G401.6 (cell line): ENCODE results near the gene EVI5.
"Not testable (repeated sequence)": the region's sequence is repeated elsewhere in the genome, so short reads cannot be mapped to it uniquely, and the experiment has no call there.

Experiments used
- FAIRE-seq: peaks from 2 replicates; lab custom pipeline; 2012; peaks lifted over from hg19 to GRCh38; lab: Jason Lieb, UNC

The EVI5 gene

DNA sequence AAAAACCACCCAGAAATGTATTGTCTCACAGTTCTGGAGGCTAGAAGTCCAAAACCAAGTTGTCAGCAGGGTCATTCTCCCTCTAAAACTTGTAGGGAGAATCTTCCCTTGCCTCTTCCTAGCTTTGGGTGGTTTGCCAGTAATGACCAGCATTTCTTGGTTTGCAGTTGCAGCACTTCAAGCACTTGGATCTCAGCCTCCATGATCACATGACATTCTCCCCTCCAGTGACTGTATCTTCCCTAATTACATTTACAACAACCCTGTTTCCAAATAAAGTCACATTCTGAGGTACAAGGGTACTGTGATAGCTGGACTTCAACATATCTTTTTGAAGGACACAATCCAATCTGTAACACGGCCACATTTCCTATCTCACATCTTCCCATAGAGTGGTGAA, 37.2 kb downstream of the EVI5 start:
- no peak for FAIRE-seq

DNA sequence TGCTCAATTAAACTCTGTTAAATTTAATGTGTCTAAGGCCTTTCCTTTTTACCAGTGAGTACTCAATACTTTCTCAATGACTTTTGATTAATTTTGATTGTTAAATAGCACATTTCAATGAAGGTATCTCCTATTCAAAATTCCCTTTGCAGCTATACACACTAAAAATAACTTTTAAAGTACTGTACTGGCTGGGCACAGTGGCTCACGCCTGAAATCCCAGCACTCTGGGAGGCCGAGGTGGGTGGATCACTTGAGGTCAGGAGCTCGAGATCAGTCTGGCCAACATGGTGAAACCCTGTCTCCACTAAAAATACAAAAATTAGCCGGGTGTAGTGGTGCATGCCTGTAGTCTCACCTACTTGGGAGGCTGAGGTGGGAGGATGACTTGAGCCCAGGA, 38.7 kb downstream of the EVI5 start:
- not testable (repeated sequence) for FAIRE-seq

DNA sequence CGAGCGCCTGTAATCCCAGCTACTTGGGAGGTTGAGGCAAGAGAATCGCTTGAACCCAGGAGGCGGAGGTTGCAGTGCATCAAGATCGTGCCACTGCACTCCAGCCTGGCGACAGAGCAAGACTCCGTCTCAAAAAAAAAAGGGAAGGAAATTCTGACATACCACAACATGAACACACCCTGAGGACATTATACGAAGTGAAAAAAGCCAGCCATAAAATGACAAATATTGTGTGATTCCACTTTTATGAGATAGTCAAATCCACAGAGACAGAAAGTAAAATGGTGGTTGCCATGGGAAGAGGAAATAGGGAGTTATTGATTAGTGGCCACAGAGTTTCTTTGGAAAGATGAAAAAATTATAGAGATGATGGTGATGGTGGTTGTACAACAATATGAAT, 41.7 kb downstream of the EVI5 start:
- FAIRE-seq = no peak

DNA sequence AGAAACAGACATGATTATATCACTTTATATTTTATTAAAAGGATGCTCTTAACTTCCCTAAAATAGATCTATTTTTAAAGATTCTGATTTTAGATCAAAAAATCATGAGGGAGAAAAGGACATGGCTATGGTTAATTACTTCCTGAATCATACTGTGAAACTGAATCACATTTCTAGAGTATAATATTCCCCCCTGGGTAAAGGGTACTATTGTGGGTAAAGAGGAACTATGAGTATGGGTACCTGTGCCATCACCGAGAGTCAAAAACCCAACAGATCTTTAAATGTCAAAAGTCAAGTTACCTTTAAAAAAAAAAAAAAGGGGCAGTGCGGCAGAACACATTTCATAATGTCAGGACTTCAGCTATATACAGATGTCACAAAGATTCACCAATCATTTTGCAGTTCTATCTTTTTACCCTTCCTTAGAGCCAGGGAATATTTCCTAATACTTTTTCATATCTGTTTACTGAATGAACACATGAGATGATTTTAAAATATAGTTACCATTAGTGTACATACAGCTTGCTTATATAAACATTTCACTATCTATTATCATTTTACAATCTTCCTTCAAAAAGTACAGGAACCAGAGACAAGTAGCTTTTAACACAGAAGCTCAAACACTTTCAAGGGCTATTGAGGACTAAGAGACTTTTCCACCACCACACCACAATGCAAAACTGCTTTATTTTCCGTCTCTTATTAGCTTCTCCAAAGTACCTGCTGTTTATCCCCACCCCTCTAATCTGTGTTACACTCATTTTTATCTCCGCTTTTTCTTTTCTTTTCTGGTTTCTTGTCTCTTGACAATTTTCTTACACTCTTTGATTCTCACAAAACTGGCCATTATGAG, 45.0 kb downstream of the EVI5 start:
- FAIRE-seq = no peak

DNA sequence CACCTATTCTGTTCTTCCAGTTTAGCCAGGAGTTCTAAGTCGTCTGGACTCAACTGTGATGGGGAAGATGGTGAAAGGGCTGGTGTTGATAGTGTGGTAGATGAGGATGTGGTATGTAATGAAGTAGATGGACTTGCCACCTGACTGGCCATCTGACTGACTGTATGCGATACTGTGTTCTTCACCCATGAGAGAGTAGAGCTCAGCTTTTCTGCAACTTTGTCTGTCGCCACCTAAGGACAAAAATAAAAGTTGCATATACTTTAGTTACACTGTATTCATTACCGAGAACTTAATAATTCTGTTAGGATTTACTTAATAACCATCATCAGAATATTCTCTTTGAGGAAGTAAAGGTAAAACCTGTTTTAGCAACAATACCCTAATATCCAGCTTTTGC, 48.5 kb downstream of the EVI5 start:
- FAIRE-seq = peak; percentile 79

DNA sequence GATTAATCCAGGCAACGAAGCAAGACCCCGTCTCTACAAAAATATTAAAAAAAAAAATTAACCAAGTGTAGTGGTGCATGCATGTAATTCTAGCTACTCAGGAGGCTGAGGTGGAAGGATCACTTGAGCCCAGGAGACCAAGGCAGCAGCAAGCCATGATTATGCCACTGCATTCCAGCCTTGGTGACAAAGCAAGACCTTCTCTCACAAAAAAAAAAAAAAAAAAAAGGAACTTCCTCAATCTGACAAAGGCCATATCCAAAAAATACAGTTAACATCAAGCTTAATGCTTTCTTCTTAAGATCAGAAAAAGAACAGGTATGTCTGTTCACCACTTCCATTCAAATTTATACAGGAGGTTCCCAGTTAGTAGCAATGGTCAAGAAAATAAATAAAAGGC, 54.4 kb downstream of the EVI5 start:
- no peak for FAIRE-seq

DNA sequence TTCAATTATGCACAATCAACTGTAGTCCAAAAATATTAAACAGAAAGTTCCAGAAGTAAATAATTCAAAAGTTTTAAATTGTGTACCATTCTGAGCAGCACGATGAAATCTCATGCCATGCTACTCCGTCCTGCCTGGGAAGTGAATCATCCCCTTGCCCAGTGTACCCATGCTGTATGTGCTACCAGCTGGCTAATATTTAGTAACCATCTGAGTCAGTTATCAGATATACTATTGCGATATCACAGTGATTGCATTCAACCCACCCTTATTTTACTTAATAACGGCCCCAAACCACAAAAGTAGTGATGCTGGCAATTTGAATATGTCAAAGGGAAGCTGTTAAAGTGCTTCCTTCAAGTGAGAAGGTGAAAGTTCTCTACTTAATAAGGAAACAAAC, 56.2 kb downstream of the EVI5 start:
- FAIRE-seq = no peak

DNA sequence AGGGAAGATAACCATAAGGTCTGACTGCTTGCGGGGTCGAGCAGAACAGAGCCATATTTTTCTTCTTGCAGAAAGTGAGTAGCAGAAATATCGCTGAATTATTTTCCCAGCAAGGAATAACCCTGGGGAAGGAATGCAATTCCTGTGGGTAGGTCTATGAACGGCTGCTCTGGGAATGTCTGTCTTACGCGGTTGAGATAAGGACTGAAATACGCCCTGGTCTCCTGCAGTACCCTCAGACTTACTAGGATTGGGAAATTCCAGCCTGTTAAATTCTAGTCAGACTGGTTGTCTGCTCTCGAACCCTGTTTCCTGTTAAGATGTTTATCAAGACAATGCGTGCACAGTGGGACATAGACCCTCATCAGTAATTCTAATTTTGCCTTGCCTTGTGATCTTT, 61.2 kb downstream of the EVI5 start:
- not testable (repeated sequence) for FAIRE-seq

DNA sequence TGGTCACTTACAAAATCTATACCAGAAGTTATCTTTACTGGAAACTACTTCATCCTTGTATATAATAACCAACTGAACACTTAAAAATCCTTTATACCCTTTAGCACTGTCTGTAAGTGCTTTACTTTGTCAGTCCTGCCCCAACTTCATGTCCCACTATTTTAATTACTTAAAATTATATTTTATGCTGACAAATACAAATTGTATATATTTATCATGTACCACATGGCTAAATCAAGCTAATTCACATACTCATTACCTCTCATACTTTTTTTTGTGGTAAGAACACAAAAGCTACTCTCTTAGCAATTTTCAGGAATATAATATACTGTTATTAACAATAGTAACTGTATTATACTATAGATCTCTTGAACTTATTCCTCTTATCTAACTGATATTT, 63.0 kb downstream of the EVI5 start:
- FAIRE-seq = peak; percentile 15

DNA sequence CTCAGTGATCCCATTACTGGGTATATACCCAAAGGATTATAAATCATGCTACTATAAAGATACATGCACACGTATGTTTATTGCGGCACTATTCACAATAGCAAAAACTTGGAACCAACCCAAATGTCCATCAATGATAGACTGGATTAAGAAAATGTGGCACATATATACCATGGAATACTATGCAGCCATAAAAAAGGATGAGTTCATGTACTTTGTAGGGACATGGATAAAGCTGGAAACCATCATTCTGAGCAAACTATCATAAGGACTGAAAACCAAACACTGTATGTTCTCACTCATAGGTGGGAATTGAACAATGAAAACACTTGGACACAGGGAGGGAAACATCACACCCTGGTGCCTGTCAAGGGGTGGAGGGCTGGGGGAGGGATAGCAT, 63.8 kb downstream of the EVI5 start:
- not testable (repeated sequence) for FAIRE-seq

DNA sequence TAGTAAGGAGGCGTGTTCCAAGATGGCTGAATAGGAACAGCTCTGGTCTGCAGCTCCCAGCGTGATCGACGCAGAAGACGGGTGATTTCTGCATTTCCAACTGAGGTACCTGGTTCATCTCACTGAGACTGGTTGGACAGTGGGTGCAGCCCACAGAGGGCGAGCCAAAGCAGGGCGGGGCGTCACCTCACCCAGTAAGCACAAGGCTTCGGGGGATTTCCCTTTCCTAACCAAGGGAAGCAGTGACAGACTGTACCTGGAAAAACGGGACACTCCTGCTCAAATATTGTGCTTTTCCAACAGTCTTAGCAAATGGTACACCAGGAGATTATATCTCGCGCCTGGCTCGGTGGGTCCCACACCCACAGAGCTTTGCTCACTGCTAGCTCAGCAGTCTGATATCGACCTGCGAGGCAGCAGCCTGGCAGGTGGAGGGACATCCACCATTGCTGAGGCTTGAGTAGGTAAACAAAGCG, 69.4 kb downstream of the EVI5 start:
- not testable (repeated sequence) for FAIRE-seq

DNA sequence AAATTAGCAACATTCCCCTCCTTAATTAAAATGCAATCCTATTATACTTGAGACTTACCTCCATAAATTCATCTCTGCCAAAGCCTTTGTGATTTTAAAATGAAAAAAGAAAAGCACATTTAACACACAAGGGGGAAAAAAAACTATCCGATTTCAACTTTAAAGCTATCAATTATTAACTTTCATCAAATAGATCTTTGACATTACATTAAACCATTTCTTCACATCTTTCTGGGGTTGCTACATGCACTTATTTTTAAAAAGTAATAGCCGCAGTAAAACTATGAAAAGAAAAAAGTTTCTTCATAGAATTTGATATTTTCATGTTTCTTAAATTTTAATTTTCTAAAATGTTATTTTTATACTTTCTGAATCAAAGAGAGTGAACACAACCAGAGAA, 71.0 kb downstream of the EVI5 start:
- FAIRE-seq = peak; percentile 42

DNA sequence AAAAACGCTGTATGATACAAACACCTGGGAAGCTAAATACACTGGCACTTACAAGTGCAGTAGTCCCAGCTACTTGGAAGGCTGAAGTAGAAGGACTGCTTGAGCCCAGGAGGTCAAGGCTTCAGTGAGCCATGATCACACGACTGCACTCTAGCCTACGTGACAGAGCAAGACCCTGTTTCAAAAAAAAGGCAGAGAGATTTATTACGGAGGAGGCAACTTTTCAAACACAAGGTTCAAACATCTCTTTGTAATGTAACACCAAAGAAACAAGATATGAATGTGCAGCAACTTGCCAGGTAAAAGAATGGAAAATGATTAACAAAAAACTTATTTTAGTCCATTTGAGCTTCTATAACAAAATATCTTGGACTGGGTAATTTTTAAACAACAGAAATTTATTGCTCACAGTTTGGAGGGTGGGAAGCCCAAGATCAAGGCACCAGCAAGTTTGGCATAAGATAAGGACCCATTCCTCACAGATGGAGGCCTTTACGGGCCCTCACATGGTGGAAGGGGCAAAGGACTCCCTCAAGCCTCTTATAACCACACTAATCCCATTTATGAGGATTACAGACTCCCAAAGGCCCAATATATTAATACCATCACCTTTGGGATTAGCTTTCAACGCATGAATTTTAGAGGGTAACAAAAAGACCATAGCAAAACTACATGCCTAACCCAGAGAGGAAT, 73.3 kb downstream of the EVI5 start:
- FAIRE-seq = no peak

DNA sequence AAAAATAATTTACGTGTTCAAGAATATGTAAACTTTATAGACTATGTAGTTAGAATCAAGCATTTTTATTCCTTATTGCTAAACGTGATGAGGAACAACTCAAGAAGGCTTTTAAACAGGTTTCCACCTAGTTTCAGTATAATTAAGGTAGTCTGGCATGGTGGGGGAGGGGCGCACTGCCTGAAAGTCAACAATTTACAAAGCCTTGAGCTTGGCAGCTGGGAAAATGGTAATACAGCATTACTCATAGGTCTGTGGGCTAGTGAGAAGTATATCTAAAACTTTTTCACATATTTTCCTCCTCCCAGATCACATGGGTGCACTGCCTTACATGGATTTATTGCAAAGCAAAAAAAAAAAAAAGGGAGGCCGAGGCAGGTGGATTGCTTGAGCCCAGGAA, 75.2 kb downstream of the EVI5 start:
- FAIRE-seq = no peak

DNA sequence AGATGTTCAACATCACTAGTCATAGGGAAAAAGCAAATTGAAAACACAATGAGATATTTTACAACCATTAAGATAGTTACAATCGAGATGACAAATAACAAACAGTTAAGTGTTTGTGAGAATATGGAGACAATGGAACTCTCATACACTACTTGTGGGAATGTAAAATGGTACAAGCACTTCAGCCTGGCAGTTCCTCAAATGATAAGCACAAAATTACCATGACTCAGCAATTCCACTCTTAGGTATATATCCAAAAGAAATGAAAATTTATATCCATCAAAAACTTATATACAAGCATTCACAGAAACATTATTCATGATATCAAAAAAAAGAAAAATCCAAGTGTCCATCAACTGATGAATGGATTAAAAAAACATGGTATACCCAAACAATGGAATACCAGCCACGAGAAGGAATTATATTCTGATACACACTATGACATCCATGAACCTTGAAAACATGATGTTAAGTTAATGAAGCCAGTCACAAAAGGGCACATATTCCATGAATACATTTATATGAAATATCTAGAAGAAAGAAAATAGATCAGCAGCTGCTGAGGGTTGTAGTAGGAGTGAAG, 76.4 kb downstream of the EVI5 start:
- FAIRE-seq = no peak

DNA sequence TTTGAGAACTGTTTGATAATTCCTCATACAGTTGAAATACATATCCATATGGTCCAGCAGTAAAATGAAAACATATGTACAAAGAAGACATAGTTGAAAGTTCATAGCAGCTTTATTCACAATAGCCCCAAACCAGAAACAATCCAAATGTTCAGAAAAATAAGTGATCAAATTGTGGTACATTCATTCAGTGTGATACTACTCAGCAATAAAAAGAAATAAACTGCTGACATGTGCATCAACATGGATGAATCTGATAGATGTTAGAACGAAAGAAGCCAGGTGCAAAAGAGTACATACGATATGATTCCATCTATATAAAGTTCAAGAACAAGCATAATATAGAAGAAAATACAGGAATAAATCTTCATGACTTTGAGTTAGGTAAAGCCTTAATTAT, 77.2 kb downstream of the EVI5 start:
- no peak for FAIRE-seq

DNA sequence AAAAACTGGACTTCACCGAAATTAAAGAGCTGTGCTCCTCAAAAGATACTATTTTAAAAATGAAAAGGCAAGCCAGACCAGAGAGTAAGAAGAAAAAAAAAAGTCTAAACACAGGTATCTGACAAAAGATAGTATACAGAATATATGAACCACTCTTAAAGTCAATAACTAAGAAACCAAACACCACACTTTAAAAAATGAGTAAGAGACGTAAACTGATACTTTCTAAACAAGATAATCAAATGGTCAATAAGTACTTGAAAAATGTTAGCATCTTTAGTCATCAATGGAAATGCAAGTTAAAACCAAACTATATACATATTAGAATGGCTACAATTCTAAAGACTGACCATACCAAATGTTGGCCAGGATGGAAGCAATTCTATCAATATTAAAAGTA, 77.6 kb downstream of the EVI5 start:
- FAIRE-seq = no peak

DNA sequence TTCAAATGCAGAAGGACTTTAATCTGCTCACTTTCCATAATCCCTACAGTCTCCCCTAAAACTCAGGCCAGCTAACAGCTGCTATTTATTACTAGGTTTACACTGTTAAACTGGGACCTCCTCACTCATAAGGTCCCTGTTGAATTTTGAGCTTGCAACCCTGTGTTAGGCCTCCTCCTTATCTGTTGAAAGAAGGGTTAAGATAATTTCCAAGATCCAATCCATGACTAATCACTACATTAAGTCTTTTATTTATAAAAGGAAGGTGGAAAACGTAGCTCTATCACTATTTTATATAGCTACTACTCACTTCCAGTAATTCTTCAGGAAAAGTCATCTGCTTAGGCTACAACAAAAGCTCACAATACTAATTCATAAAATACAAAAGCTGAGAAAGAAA, 79.5 kb downstream of the EVI5 start:
- no peak for FAIRE-seq

DNA sequence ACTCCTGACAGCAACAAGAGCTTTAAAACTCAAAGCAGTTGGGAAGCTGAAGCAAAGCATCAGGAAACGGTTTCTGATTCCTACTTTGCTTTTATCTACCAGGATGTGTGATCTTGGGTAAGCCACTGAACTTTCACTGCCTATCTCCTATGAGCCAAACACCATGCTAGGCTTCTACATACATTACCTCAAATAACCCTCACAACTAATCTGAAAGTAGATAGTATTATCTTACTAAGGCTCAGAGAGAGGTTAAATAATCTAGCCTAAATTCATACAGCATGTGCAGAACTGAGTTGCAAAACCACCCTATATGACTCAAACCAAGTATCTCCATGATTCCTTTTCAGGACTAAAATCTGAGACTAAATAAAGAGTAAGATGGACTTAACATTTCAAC, 83.8 kb downstream of the EVI5 start:
- FAIRE-seq = no peak

DNA sequence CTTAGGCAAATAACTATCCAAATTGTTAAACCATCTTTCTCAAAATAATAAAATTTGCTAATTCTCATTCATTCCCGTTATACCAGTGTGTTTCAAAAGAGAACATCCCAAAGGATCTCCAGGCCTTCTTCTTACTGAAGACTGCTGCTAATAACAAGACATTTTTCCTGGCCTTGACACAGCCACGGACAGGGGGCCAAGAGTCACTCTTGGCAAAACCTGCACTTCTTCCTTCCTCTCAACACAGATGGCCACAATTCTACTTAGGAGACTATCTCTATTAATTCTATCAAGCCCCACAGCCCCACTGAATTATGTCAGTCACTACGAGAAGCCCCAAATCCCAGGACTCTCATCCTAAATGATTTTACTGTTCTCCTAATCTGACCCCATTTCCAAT, 86.0 kb downstream of the EVI5 start:
- no peak for FAIRE-seq

DNA sequence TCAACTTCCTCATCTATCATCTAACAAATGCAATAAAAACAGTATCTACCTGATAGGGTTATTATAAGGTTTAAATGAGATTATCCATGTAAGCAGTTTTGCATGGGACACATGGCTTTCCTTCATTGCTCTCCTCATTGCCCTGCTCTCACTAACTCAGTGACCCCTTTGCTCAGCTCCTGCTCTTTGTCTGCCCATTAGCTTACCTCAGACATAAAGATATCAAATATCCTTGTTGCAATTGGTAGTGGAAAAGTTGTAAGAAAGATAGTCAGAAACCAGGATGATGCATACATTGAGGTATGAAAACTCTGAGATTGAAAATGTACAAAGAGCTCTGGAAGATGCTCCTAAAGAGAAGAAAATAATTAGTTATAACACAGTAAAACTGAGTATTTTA, 89.8 kb downstream of the EVI5 start:
- FAIRE-seq = no peak

DNA sequence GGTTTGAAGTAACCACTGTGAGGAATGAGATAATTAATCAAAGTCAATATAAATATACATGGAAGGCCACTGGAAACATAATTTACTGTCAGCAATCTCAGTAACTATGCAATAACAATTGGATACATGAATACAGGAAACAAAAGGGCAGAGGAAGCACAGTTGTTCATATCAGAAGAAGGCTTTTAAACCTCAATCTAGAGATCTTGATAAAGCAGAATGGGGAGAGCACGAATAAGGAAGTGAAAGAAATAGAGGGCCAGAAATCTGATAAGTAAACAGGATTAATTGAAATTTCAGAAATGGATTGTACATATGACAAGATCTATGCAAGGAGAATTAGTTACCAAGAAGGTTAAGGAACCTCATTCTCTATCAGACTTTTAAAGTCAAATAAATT, 93.0 kb downstream of the EVI5 start:
- no peak for FAIRE-seq

DNA sequence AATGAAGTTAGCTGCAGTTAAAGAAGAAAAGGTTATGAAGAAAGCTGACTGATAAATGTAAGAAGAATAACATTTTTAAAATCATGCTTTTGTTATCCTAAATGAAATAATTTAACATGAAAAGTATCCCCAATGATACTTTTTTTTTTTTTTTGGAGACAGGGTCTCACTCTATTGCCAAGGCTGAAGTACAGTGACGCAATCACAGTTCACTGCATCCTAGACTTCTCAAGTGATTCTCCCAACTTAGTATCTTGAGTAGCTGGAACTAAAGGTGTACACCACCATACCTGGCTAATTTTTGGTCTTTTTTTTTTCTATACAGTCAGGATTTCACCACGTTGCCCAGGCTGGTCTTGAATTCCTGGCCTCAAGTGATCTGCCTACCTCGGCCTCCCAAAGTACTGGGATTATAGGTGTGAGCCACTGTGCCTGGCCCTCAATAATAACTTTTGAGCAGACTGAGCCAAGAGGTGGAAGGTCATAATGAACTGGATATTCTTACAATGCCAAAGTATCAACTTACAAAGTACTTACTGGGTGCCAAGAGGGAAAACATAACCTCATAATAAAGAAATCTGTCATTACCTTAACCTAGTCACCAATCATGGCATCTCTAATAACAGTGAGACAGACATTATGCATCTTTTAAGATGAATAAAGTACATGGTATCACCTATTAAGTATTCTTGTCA, 94.5 kb downstream of the EVI5 start:
- FAIRE-seq = no peak
